Left lung (tissue), 10 donors: ENCODE data around the gene WNT11. TPM values are rescaled to one million over a fixed set of nuclear protein-coding genes. Genes with fewer than 3 reads are reported as not detected.

Experiments
- ATAC-seq: fragments of 200-7000 bp; cut with Tn5 transposase; one replicate; pipeline ENCODE4 v1.9.1; 2020; ENCODE audit warnings: moderate library complexity
- DNase-seq, 4 donors: peaks; one replicate each; pipeline ENCODE4 v3.0.0-alpha.2; 2013 to 2020
- H3K27ac ChIP-seq, 2 donors: fragments of 200-600 bp; sonication (generic) in 1 of 2; one replicate each; pipeline versions ENCODE4 v1.5.0 to v1.8.0; 2020 to 2021
- H3K27me3 ChIP-seq, 2 donors: fragments of 200-600 bp; sonication (generic) in 1 of 2; one replicate each; pipeline versions ENCODE4 v1.5.0 to v1.8.0; 2020 to 2021
- H3K36me3 ChIP-seq, 2 donors: fragments of 200-600 bp; sonication (generic) in 1 of 2; one replicate each; pipeline versions ENCODE4 v1.5.0 to v1.8.0; 2020 to 2021
- H3K4me1 ChIP-seq, 2 donors: fragments of 200-600 bp; one replicate each; pipeline ENCODE4 v1.8.0; 2021
- H3K4me3 ChIP-seq, 2 donors: fragments of 200-600 bp; sonication (generic) in 1 of 2; one replicate each; pipeline versions ENCODE4 v1.5.0 to v1.8.0; 2020 to 2021; ENCODE audit warnings: mild to moderate bottlenecking in 1 of 2
- H3K9me3 ChIP-seq, 2 donors: fragments of 200-600 bp; sonication (generic) in 1 of 2; one replicate each; pipeline versions ENCODE4 v1.5.0 to v1.8.0; 2020 to 2021
- intact Hi-C, 2 donors: fragments of 100-400 bp; cut with DNase I; formaldehyde crosslinking; loops; one replicate each; pipeline versions ENCODE4 v1.11.2 to v1.14.2; 2022
- polyA plus RNA-seq, 6 donors: library from polyadenylated mRNA; unstranded; fragments of 120-200 nt; gene quantifications; one replicate each; pipeline ENCODE4 v1.2.1, GENCODE V29; 2013; ENCODE audit not compliant: insufficient read length in 6 of 6
- total RNA-seq, 2 donors: library from RNA; stranded (reverse); fragmentation: NEBNext Ultra II Directional; extraction: Animal tissue kit (Norgen Biotek cat#: 25700); gene quantifications; one replicate each; pipeline ENCODE4 v1.2.1, GENCODE V29; 2021
- TF ChIP-seq, protein P1 (sequence below), 2 donors: fragments of 200-600 bp; sonication (generic) in 1 of 2; IDR thresholded peaks; one replicate each; pipeline versions ENCODE4 v1.5.0 to v1.8.0; 2021; ENCODE audit warnings: antibody characterized with exemption in 2 of 2
- donor health status: DM: no; HTN: yes; CAD: no.
- donor health status: DM: no; HTN: no; CAD: no.

Gene WNT11
- total and polyA plus RNA-seq, 8 donors: 1.3 to 64.0 (median 54.3) TPM

DNA sequence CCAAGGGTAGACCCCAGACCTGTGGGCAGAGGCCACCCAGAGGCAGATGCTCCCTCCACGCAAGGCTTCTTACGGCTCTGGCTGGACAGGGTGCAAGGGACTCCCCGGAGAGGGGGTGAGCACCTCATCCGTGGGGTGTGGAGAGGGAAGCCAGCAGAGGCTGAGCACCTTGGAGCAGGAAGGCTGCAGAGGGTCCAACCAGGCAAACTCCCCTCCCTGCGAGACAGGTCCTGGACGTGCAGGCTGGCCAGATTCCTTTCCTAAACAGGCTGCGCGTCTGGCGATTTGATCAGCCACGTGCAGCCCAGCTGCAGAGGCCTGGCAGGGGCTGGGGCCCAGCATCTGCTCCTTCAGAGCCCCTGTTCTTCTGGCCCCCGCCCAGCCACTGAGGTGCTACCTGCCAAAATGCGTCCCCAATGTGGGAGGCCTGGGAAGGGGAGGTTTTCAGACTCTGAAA is 49.3 kb downstream of the WNT11 start:
- H3K27me3 ChIP-seq: no peaks in the 10 kb centered on the region
- intact Hi-C loops: no loop called here
- H3K9me3 ChIP-seq: no peaks in the 10 kb centered on the region
- TF ChIP-seq, protein P1, sequence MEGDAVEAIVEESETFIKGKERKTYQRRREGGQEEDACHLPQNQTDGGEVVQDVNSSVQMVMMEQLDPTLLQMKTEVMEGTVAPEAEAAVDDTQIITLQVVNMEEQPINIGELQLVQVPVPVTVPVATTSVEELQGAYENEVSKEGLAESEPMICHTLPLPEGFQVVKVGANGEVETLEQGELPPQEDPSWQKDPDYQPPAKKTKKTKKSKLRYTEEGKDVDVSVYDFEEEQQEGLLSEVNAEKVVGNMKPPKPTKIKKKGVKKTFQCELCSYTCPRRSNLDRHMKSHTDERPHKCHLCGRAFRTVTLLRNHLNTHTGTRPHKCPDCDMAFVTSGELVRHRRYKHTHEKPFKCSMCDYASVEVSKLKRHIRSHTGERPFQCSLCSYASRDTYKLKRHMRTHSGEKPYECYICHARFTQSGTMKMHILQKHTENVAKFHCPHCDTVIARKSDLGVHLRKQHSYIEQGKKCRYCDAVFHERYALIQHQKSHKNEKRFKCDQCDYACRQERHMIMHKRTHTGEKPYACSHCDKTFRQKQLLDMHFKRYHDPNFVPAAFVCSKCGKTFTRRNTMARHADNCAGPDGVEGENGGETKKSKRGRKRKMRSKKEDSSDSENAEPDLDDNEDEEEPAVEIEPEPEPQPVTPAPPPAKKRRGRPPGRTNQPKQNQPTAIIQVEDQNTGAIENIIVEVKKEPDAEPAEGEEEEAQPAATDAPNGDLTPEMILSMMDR (IDR thresholded peaks at IDR 0.05): no peak
- peaks cover 0 to 11% of the 10 kb centered on the region in 2 donors for H3K4me1 ChIP-seq
- H3K4me3 ChIP-seq: no peak overlapping the region
- no peak overlapping the region for H3K27ac ChIP-seq
- no peaks in the 10 kb centered on the region for H3K36me3 ChIP-seq
- DNase-seq: peak in 1 of 4 donors; percentile 59
- ATAC-seq: no peak

DNA sequence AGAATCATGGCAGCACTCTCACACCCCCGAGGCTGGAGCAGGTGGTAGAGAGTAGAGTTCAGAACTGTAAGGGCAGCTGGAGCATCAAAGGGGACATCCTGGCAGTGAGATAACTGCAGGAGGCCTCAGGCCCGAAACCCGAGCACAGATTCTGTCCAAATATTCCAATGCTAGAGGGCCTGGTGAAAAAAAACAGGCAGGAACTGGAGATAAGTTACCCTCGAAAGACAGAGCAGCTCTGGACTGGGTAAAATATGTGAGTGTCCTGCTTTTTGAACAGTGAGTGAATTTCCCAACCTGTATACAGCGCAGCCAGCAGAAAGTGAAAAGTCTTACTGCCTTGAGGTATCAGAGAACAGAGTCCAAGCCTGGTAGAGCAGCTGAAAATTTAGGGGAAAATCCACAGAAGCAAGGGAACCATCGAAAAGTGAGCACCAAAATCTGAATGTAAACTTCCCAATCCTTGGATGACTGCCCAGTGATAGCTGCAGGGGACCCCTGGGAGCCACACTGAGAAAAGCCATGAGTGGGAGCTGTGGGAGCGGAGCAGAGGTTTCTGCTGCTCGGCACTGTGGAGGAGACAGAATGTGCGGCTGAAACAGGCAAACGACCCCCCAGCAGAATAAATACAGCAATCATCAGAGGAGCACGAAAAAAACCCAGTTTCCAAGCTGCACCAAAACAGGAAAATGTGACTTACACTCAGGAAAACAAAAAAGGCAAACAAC is 50.6 kb downstream of the WNT11 start:
- H3K4me3 ChIP-seq: no peak overlapping the region
- intact Hi-C loops: no loop called here
- DNase-seq: no peak
- TF ChIP-seq, protein P1 (IDR thresholded peaks at IDR 0.05): no peak
- ATAC-seq: no peak
- no peak overlapping the region for H3K27ac ChIP-seq
- peaks cover 0 to 18% of the 10 kb centered on the region in 2 donors for H3K4me1 ChIP-seq
- H3K27me3 ChIP-seq: no peaks in the 10 kb centered on the region
- no peaks in the 10 kb centered on the region for H3K9me3 ChIP-seq
- no peaks in the 10 kb centered on the region for H3K36me3 ChIP-seq

DNA sequence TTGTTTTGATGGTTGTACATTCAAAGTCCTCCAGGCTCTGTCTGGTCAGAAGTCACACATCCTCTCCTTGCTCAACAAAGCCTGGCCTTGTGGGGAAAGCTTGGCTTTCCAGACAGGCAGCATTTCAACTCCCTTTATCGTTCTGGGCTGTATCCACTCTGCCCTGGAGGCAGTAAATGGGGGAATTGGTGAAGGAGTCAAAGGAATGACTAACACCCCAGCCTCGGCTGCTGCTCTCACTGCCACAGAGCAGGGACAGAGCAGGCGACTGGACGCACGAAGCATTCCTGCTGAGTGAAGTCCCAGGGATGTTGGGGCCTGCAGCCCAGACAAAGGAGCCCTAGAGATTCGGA is 52.8 kb downstream of the WNT11 start:
- TF ChIP-seq, protein P1 (IDR thresholded peaks at IDR 0.05): no peak
- no peak for ATAC-seq
- DNase-seq: no peak
- Histone ChIP-seq H3K27ac (no peak overlapping the region), H3K36me3 (no peaks in the 10 kb centered on the region), H3K4me3 (no peak overlapping the region), H3K27me3 (no peaks in the 10 kb centered on the region), H3K9me3 (no peaks in the 10 kb centered on the region), H3K4me1 (peaks cover 0 to 18% of the 10 kb centered on the region in 2 donors)
- intact Hi-C loops: loop anchor here in 1 of 2 donors (5.0 kb wide), 1 partner anchor 256 kb away; no protein-coding TSS in a partner anchor

DNA sequence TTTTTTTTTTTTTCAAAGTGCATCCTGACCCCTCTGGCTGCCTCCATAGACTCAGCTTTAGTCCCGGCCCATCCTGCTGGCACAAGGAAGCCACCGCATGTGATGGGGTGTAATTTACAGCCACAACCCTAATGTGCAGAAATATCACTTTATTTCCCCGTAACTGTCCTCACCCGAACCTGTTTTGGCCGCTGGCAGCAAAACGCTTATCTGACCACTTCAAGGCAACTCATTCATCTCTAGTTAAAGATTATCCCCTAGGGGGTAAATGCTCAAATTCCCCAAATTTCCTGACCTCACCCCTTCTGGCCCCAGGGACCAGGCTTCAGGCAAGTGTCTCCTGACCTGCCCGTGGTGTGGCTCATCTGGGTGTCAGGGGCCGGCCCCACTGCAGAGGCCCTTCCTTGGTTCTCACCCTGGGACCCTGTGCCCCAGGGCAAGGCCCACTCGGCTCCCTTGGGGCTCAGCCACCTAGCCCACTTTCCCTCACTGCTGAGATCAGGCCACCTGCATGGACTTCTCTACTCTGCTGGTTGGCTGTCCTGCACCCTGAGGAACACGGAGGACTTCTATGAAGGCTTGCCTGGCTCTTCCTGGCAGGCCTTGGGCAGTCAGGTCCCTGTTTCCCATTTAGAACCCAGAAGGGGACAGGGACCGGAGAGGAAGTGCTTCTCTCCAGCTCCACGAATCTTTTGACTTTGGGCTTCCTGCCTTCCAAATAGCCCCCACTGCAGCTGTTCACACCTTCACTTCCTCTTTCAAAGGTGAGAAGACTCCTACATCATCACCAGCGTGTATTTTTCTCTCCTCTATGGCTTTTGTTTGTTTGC is 53.3 kb downstream of the WNT11 start:
- ATAC-seq: peak; percentile 5
- Histone ChIP-seq H3K4me3 (no peak overlapping the region), H3K27ac (no peak overlapping the region), H3K4me1 (peaks cover 0 to 18% of the 10 kb centered on the region in 2 donors), H3K36me3 (no peaks in the 10 kb centered on the region), H3K9me3 (no peaks in the 10 kb centered on the region), H3K27me3 (no peaks in the 10 kb centered on the region)
- intact Hi-C loops: loop anchor here in 1 of 2 donors (5.0 kb wide), 1 partner anchor 256 kb away; no protein-coding TSS in a partner anchor
- DNase-seq: peak in 1 of 4 donors; percentile 57
- TF ChIP-seq, protein P1 (IDR thresholded peaks at IDR 0.05): no peak
